Measurements from ENCODE around the gene CPNE9. TPM values are rescaled to one million over a fixed set of nuclear protein-coding genes. Genes with fewer than 3 reads are reported as not detected.

CPNE9 gene, protein sequence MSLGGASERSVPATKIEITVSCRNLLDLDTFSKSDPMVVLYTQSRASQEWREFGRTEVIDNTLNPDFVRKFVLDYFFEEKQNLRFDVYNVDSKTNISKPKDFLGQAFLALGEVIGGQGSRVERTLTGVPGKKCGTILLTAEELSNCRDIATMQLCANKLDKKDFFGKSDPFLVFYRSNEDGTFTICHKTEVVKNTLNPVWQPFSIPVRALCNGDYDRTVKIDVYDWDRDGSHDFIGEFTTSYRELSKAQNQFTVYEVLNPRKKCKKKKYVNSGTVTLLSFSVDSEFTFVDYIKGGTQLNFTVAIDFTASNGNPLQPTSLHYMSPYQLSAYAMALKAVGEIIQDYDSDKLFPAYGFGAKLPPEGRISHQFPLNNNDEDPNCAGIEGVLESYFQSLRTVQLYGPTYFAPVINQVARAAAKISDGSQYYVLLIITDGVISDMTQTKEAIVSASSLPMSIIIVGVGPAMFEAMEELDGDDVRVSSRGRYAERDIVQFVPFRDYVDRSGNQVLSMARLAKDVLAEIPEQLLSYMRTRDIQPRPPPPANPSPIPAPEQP
- not detected in 2 replicates for total RNA-seq

DNA sequence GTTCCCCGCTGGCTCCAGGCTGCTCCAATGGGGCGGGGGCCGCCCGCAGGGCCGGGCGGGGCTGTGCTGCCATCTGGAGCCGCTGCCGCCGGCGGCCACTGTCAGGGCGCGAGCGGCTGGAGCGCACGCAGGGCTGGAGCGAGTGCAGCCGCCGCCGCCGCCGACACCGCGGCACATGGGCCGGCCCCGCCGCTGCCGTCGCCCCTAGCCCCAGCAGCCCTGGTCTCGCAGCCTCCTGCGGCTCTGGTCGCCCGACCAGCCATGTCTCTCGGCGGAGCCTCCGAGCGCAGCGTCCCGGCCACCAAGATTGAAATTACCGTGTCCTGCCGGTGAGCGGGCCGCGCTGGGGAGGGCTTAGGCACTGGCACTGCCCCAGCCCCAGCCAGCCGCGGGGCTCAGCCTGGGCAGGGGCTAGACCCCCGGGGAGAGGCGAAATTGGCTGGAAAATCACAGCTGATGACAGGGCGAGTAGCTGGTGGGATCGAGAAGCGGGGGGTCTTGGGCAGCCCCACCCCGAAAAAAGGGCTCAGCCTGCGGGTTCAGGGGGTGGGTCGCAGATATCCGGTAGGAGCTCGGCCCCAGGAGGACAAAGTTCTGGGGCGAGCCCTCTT lies at the start of gene CPNE9:
CPNE9 (plus strand) TSS at position 98 of the 611 bp plus-strand sequence; CDS start at position 262, 164 bp downstream.

DNA sequence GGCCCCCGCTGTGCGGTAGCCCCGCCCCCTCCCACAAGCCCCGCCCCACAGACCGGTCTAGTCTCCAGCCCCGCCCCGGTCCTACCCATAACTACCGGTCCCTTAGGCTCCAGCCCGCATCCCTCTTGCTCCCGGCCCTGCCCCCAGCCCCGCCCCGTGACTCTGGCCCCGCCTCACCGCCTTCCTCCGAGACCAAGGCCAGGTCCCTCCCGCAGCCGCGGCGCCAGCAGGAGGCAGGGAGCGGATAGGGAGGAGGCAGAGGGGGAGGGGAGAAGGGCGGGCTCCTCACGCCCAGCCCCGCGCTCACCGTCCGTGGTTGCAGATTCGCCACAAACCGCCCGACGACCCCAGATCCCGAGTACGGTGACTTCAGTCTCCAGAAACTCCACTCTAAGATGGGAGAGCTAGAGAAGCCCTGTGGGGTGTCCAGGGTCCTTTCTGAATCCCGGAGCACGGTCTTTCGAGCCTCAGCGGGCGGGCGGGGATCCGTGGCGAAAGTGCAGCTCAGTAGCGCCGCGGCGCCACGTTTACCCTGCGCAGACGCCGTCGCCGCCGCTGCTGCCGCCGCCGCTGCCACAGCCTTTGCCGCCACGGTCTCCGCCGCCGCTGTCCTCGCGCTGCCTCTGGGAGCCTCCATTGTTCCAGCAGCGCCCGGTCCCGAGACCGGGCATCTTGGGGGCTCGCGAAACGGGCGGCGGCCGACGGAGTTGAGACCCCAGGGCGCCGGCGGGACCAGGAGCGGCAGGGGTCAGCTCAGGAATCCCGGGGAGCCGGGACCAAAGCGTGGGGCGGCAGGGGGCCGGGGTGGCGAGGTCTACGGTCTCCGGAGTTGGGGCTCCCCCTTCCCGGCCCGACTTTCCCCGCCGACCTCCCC lies 27.8 kb downstream of the CPNE9 start, which contains the start of gene BRPF1:
BRPF1 (plus strand) TSS at position 530 of the 874 bp plus-strand sequence. CDS start 2,406 bp downstream, outside the sequence.

DNA sequence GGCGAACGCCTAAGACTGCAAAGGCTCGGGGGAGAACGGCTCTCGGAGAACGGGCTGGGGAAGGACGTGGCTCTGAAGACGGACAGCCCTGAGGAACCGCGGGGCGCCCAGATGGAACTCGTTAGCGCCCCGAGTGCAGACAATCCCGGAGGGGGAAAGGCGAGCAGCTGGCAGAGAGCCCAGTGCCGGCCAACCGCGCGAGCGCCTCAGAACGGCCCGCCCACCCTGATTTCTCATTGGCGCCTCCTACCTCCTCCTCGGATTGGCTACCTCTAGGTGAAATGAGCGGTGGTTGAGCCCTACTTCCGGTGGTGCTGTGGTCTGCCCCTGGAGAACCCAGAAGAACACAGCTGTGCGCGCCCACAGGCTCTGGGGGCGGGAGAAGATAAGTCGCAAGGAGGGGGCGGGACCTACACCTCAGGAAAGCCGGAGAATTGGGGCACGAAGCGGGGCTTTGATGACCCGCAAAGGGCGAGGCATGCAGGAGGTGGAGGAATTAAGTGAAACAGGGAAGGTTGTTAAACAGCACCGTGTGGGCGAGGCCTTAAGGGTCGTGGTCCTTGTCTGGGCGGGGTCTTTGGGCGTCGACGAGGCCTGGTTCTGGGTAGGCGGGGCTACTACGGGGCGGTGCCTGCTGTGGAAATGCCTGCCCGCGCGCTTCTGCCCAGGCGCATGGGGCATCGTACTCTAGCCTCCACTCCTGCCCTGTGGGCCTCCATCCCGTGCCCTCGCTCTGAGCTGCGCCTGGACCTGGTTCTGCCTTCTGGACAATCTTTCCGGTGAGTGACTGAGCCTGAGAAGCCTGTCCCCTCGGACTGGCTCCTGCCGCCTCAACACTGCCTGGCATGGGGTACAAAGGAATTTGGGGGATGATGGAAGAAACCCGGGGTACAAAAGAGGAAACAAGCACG lies 46.3 kb downstream of the CPNE9 start, which contains the start of gene OGG1:
OGG1 (plus strand) TSS at position 308 of the 911 bp plus-strand sequence; CDS start at position 643, 335 bp downstream.

GRCh38 chr3:9769426-9770275 lies 66.0 kb downstream of the CPNE9 start, which contains the start of gene CAMK1:
TSS of gene CAMK1 (minus strand) at chr3:9769947. CDS start at chr3:9767749, 2,198 bp downstream.

Other genes starting within 250 kb of the CPNE9 start
- gene LHFPL4, start 150.0 kb upstream of the CPNE9 start, total RNA-seq = not detected in 2 replicates
- gene MTMR14, start 54.3 kb upstream of the CPNE9 start, total RNA-seq = 23.8 and 31.3 TPM in 2 replicates
- gene BRPF1, start 27.9 kb downstream of the CPNE9 start, total RNA-seq = 12.8 and 20.5 TPM in 2 replicates
- 14.0 and 14.4 TPM in 2 replicates for gene OGG1, start 46.1 kb downstream of the CPNE9 start, total RNA-seq
- 14.0 and 20.8 TPM in 2 replicates for gene CAMK1, start 66.1 kb downstream of the CPNE9 start, total RNA-seq
- gene TADA3, start 88.6 kb downstream of the CPNE9 start, total RNA-seq = 72.2 and 89.4 TPM in 2 replicates
- 200 and 210 TPM in 2 replicates for gene ARPC4, start 89.2 kb downstream of the CPNE9 start, total RNA-seq
- gene TTLL3, start 106.4 kb downstream of the CPNE9 start, total RNA-seq = 23.6 and 24.1 TPM in 2 replicates
- gene RPUSD3, start 140.2 kb downstream of the CPNE9 start, total RNA-seq = 22.0 and 25.5 TPM in 2 replicates
- 0.09 TPM in 1 of 2 replicates, not detected in the other for gene CIDEC, start 176.4 kb downstream of the CPNE9 start, total RNA-seq
- 17.6 and 24.3 TPM in 2 replicates for gene JAGN1, start 186.8 kb downstream of the CPNE9 start, total RNA-seq
- under 0.01 and 0.23 TPM in 2 replicates for gene IL17RE, start 199.0 kb downstream of the CPNE9 start, total RNA-seq
- 21.5 and 35.0 TPM in 2 replicates for gene IL17RC, start 213.3 kb downstream of the CPNE9 start, total RNA-seq
- 82.0 and 124 TPM in 2 replicates for gene CRELD1, start 230.0 kb downstream of the CPNE9 start, total RNA-seq
- gene PRRT3, start 248.6 kb downstream of the CPNE9 start, total RNA-seq = 2.4 and 3.0 TPM in 2 replicates

Data from smooth muscle cell of the umbilical artery (primary cell).